IMR-90 (cell line): ENCODE data around the gene DGKH. TPM values are rescaled to one million over a fixed set of nuclear protein-coding genes. Genes with fewer than 3 reads are reported as not detected.

Experiments used
- ATAC-seq: fragments of 200-7000 bp; cut with Tn5 transposase; 2 replicates; pipeline ENCODE4 v1.9.1; 2020; ENCODE audit warnings: low read depth, mild to moderate bottlenecking, moderate library complexity
- BruUV-seq: library from RNA; stranded (reverse); fragments of 400-500 nt; replicated peaks from 2 replicates; lab custom pipeline; 2021; lab: Mats Ljungman, UMichigan
- CTCF ChIA-PET: fragments of 300-600 bp; formaldehyde crosslinking; extraction: SDS; loops from one replicate; lab custom pipeline; 2021; ENCODE audit warnings: antibody characterized with exemption; lab: Yijun Ruan, JAX
- POLR2A ChIA-PET: fragments of 300-600 bp; sonication (Branson Sonifier 250); formaldehyde crosslinking; loops from one replicate; lab custom pipeline; 2022; ENCODE audit warnings: antibody characterized with exemption; ENCODE audit not compliant: unreplicated experiment; lab: Charles Lee
- DNase-seq: peaks from one replicate; pipeline ENCODE4 v3.0.0; 2013
- H2AFZ ChIP-seq: replicated peaks from 2 replicates; pipeline ENCODE3; 2013; ENCODE audit warnings: low read length, mild to moderate bottlenecking; ENCODE audit not compliant: poor library complexity
- H2AK5ac ChIP-seq: 2 replicates; pipeline ENCODE4 v1.6.1; 2013; ENCODE audit warnings: low read depth, low read length, inconsistent platforms
- H2AK9ac ChIP-seq: replicated peaks from 2 replicates; pipeline ENCODE3; 2013; ENCODE audit warnings: mild to moderate bottlenecking, low read depth, low read length, moderate library complexity; ENCODE audit not compliant: poor library complexity
- H2BK120ac ChIP-seq: 2 replicates; pipeline ENCODE4 v1.6.1; 2013; ENCODE audit warnings: low read depth, low read length, inconsistent platforms
- H2BK15ac ChIP-seq: 3 replicates; pipeline ENCODE4 v1.6.1; 2013; ENCODE audit warnings: low read depth, low read length, inconsistent platforms
- H2BK20ac ChIP-seq: 2 replicates; pipeline ENCODE4 v1.6.1; 2013; ENCODE audit warnings: low read depth, mild to moderate bottlenecking, inconsistent platforms, low read length, moderate library complexity
- H2BK5ac ChIP-seq: 2 replicates; pipeline ENCODE4 v1.6.1; 2013; ENCODE audit warnings: mild to moderate bottlenecking, low read depth, low read length, inconsistent platforms; ENCODE audit not compliant: poor library complexity, severe bottlenecking
- H3K14ac ChIP-seq: replicated peaks from 2 replicates; pipeline ENCODE4 v1.6.1; 2013; ENCODE audit warnings: low read depth, low read length, inconsistent platforms
- H3K18ac ChIP-seq: 2 replicates; pipeline ENCODE4 v1.6.1; 2013; ENCODE audit warnings: low read depth, low read length, control low read depth
- H3K23ac ChIP-seq: 2 replicates; pipeline ENCODE4 v1.6.1; 2013; ENCODE audit warnings: low read depth, low read length, inconsistent platforms
- H3K27ac ChIP-seq: 2 replicates; pipeline ENCODE4 v1.5.1; 2013; ENCODE audit warnings: mild to moderate bottlenecking, control low read depth, low read length; ENCODE audit not compliant: insufficient read depth
- H3K27me3 ChIP-seq: 2 replicates; pipeline ENCODE4 v1.6.1; 2013; ENCODE audit warnings: low read length; ENCODE audit not compliant: control insufficient read depth, insufficient read depth
- H3K36me3 ChIP-seq: 2 replicates; pipeline ENCODE4 v1.6.1; 2013; ENCODE audit warnings: low read length, mixed read lengths; ENCODE audit not compliant: control insufficient read depth, insufficient read depth
- H3K4ac ChIP-seq: 2 replicates; pipeline ENCODE4 v1.6.1; 2013; ENCODE audit warnings: low read depth, low read length, inconsistent platforms
- H3K4me1 ChIP-seq: 2 replicates; pipeline ENCODE4 v1.6.1; 2013; ENCODE audit warnings: low read length, mixed read lengths; ENCODE audit not compliant: control insufficient read depth, insufficient read depth
- H3K4me2 ChIP-seq: 2 replicates; pipeline ENCODE4 v1.6.1; 2013; ENCODE audit warnings: low read depth, mild to moderate bottlenecking, control low read depth, low read length, moderate library complexity
- H3K4me3 ChIP-seq: 2 replicates; pipeline ENCODE4 v1.5.1; 2013; ENCODE audit warnings: low read depth, mild to moderate bottlenecking, control low read depth, low read length, moderate library complexity; ENCODE audit not compliant: insufficient read depth
- H3K56ac ChIP-seq: 2 replicates; pipeline ENCODE4 v1.6.1; 2013; ENCODE audit warnings: low read length, inconsistent platforms; ENCODE audit not compliant: insufficient read depth; ENCODE audit errors: extremely low read depth
- H3K79me1 ChIP-seq, 2 experiments: 2 replicates each; pipeline ENCODE4 v1.6.1; 2013; ENCODE audit warnings: low read length in 2 of 2, inconsistent platforms in 1 of 2, low read depth in 1 of 2
- H3K9ac ChIP-seq: 2 replicates; pipeline ENCODE4 v1.6.1; 2013; ENCODE audit warnings: low read depth, low read length, control low read depth
- H3K9me1 ChIP-seq: 2 replicates; pipeline ENCODE4 v1.6.1; 2013; ENCODE audit warnings: low read length, inconsistent platforms; ENCODE audit not compliant: insufficient read depth
- H3K9me3 ChIP-seq: 2 replicates; pipeline ENCODE4 v1.6.1; 2013; ENCODE audit warnings: low read length; ENCODE audit not compliant: control insufficient read depth, insufficient read depth
- H4K20me1 ChIP-seq: 2 replicates; pipeline ENCODE4 v1.6.1; 2013; ENCODE audit warnings: low read length, inconsistent platforms; ENCODE audit not compliant: insufficient read depth
- H4K5ac ChIP-seq: 2 replicates; pipeline ENCODE4 v1.6.1; 2013; ENCODE audit warnings: mild to moderate bottlenecking, low read depth, low read length, control low read depth
- H4K8ac ChIP-seq, 2 experiments: 2 replicates each; pipeline ENCODE4 v1.6.1; 2013; ENCODE audit warnings: low read depth in 2 of 2, low read length in 2 of 2, control low read depth in 1 of 2, inconsistent platforms in 1 of 2
- H4K91ac ChIP-seq: 2 replicates; pipeline ENCODE4 v1.6.1; 2013; ENCODE audit warnings: low read depth, low read length, inconsistent platforms; ENCODE audit not compliant: insufficient read depth
- BHLHE40 ChIP-seq: fragments of 150-350 bp; IDR thresholded peaks from 2 replicates; pipeline ENCODE4 v1.6.1; 2016; ENCODE audit warnings: mild to moderate bottlenecking, low read depth, low read length
- POLR2A ChIP-seq: IDR thresholded peaks from 2 replicates; pipeline ENCODE4 v1.6.1; 2012; ENCODE audit warnings: mild to moderate bottlenecking, low read depth, low read length
- RCOR1 ChIP-seq: IDR thresholded peaks from 2 replicates; pipeline ENCODE4 v1.6.1; 2012; ENCODE audit warnings: mild to moderate bottlenecking, low read length, improper control_type of control experiment; ENCODE audit not compliant: insufficient replicate concordance
- RFX5 ChIP-seq: IDR thresholded peaks from 2 replicates; pipeline ENCODE4 v1.8.0; 2012; ENCODE audit warnings: low read depth, mild to moderate bottlenecking, low read length, moderate library complexity
- SMC3 ChIP-seq: fragments of 150-350 bp; IDR thresholded peaks from 2 replicates; pipeline ENCODE4 v1.6.1; 2016; ENCODE audit warnings: low read depth, mild to moderate bottlenecking, antibody characterized with exemption, low read length, moderate library complexity
- WGBS, 2 experiments: methylation state at CpG; one replicate each; pipeline versions ENCODE4 v1.1.5 to v1.1.7; 2013; ENCODE audit warnings: missing lambda C conversion rate in 2 of 2; ENCODE audit not compliant: insufficient read length in 1 of 2; ENCODE audit errors: extremely low coverage in 2 of 2; 5-methylcytosine and 5-hydroxymethylcytosine counted together
- dilution Hi-C: fragments of 300-500 bp; cut with HindIII; formaldehyde crosslinking; loops from one replicate; pipeline ENCODE4 v1.14.3; 2018; ENCODE audit warnings: low sequenced_read_pairs; ENCODE audit not compliant: unreplicated experiment
- in situ Hi-C: fragments of 300-500 bp; cut with MboI; formaldehyde crosslinking; loops from 3 replicates; pipeline ENCODE4 v1.14.3; 2019; ENCODE audit warnings: low sequenced_read_pairs, inconsistent platforms, mixed read lengths
- intact Hi-C: fragments of 100-400 bp; cut with micrococcal nuclease; formaldehyde crosslinking; loops from 2 replicates; pipeline ENCODE4 v1.10.0; 2022
- polyA plus RNA-seq, 3 experiments: library from polyadenylated mRNA; depleted of rRNA; stranded (reverse); fragments of >200 nt; gene quantifications; 2 replicates each; pipeline ENCODE4 v1.2.3, GENCODE V29; 2012; ENCODE audit warnings: low replicate concordance in 1 of 3
- total RNA-seq: library from RNA; depleted of rRNA; stranded (reverse); fragments of >200 nt; gene quantifications from 2 replicates; pipeline ENCODE4 v1.2.3, GENCODE V29; 2012

Gene DGKH
- total and polyA plus RNA-seq, 2 of the 4 experiments (the other 2 are of a cell fraction), result 2.0 to 13.4 TPM

DNA sequence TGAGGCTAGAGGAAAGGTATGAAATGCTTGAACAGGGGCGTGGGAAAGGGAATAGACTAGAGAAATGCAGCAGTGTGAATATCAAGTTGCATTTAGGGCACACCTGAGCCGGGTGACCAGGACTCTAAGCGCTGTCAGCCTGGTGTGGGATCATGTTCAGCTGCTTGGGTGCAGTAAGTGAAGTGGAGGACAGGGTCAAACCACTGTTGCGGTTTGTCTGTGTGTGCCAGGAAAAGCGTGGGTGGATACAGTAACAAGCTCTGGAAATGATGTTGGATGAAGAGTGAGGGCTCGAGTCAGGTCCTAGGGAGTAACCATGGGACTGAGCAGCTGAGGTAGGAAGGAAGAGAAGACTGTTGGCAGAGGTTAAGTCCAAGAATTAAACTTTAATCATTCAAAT, 15.8 kb downstream of the DGKH start:
- Histone ChIP-seq H3K56ac (no peak overlapping the region), H3K9ac (no peak overlapping the region), H3K36me3 (no peaks in the 10 kb centered on the region), H2BK5ac (no peak overlapping the region), H4K8ac (no peak overlapping the region), H4K20me1 (no peaks in the 10 kb centered on the region; the same call in 1 of the 2 replicates), H3K9me3 (no peaks in the 10 kb centered on the region), H3K4ac (peak overlapping the region; percentile 41; the same call in 1 of the 2 replicates), H4K5ac (no peak overlapping the region), H3K9me1 (peaks cover 16% of the 10 kb centered on the region), H3K27me3 (no peaks in the 10 kb centered on the region), H3K4me3 (no peak overlapping the region), H2BK20ac (no peak overlapping the region), H3K4me1 (peaks cover 13% of the 10 kb centered on the region), H2BK120ac (no peak overlapping the region), H3K27ac (no peak overlapping the region), H2AFZ (no peak overlapping the region), H2BK15ac (peak overlapping the region; percentile 39; the same call in 1 of the 3 replicates), H4K91ac (no peak overlapping the region), H3K14ac (peak overlapping the region; percentile 8), H3K4me2 (no peak overlapping the region), H2AK5ac (0 out of 2 replicates have a peak overlapping the region, but pooled peaks have one; percentile 0), H3K79me1 (peaks cover 20 to 36% of the 10 kb centered on the region in 2 experiments; a peak in 3 of 4 replicates), H3K18ac (no peak overlapping the region), H3K23ac (peak overlapping the region; percentile 37; the same call in 1 of the 2 replicates), H2AK9ac (no peak overlapping the region)
- in situ Hi-C loops, result no loop called here
- 58% methylated on average over 5 of the region's 6 CpGs; no CpG with 5 or more reads in 1 of the 2 experiments for WGBS, 2 experiments
- no TSS peak for BruUV-seq
- intact Hi-C loops, result no loop called here
- dilution Hi-C loops, result no loop called here
- TF ChIP-seq BHLHE40 (peak; percentile 25; the same call in 1 of the 2 replicates), RCOR1 (peak; percentile 78), SMC3 (no peak), RFX5 (no peak), POLR2A (no peak)
- POLR2A ChIA-PET, result no interaction called here
- DNase-seq (peak; percentile 94), ATAC-seq (peak; percentile 34)
- CTCF ChIA-PET, result interaction anchor here (1.2 to 1.4 kb wide), 2 partner anchors 9 to 12 kb away, joined by 3 read pairs; no protein-coding TSS in a partner anchor
